ENCODE results near the gene SNTN.

Gene SNTN

GRCh38 chr3:63674586-63674985 lies 22.1 kb downstream of the SNTN start:
- DNase-seq (ENCODE audit: low read depth): no peak

GRCh38 chr3:63679186-63679585 lies 26.7 kb downstream of the SNTN start:
- DNase-seq (ENCODE audit: low read depth): no peak

GRCh38 chr3:63684081-63684480 lies 31.6 kb downstream of the SNTN start:
- no peak for DNase-seq (ENCODE audit: low read depth)

- DNase-seq (ENCODE audit: low read depth): no peak
These were observed 32.9 kb downstream of the SNTN start for GRCh38 chr3:63685340-63685739.

GRCh38 chr3:63687278-63688225 lies 35.1 kb downstream of the SNTN start:
- DNase-seq (ENCODE audit: low read depth): no peak

- no peak for DNase-seq (ENCODE audit: low read depth)
These were observed 36.8 kb downstream of the SNTN start for GRCh38 chr3:63689285-63689684.

GRCh38 chr3:63693351-63693750 lies 40.9 kb downstream of the SNTN start:
- no peak for DNase-seq (ENCODE audit: low read depth)

GRCh38 chr3:63705092-63705645 lies 52.7 kb downstream of the SNTN start:
- no peak for DNase-seq (ENCODE audit: low read depth)

- no peak for DNase-seq (ENCODE audit: low read depth)
These were observed 54.0 kb downstream of the SNTN start for GRCh38 chr3:63706321-63707085.

GRCh38 chr3:63707731-63708130 lies 55.3 kb downstream of the SNTN start:
- no peak for DNase-seq (ENCODE audit: low read depth)

- no peak for DNase-seq (ENCODE audit: low read depth)
These were observed 57.1 kb downstream of the SNTN start for GRCh38 chr3:63709576-63709975.
